ENCODE data around the gene ATG2A. TPM values are rescaled to one million over a fixed set of nuclear protein-coding genes. Genes with fewer than 3 reads are reported as not detected.

ATG2A gene
- total RNA-seq, 2 donors from 2014 or later = 12.3 to 14.6 TPM

GRCh38 chr11:64908766-64909165 lies 8.2 kb downstream of the ATG2A start:
- DNase-seq (no peak), ATAC-seq (no peak)

GRCh38 chr11:64906314-64906635 lies 10.7 kb downstream of the ATG2A start:
- no peak for DNase-seq
- ATAC-seq = no peak
- intact Hi-C loops (cut with DNase I) = no loop called here

More at GRCh38 chr11:64908766-64909165, 8.2 kb downstream of the ATG2A start:
- intact Hi-C loops (cut with DNase I) = no loop called here

- DNase-seq = no peak
- ATAC-seq = no peak
These were observed 11.3 kb downstream of the ATG2A start for GRCh38 chr11:64905516-64906313.

GRCh38 chr11:64903291-64903833 lies 13.6 kb downstream of the ATG2A start:
- intact Hi-C loops (cut with DNase I) = no loop called here
- DNase-seq = no peak

More at GRCh38 chr11:64905516-64906313, 11.3 kb downstream of the ATG2A start:
- intact Hi-C loops (cut with DNase I) = no loop called here

GRCh38 chr11:64902102-64902900 lies 14.7 kb downstream of the ATG2A start:
- intact Hi-C loops (cut with DNase I) = no loop called here
- DNase-seq (no peak), ATAC-seq (no peak)

More at GRCh38 chr11:64903291-64903833, 13.6 kb downstream of the ATG2A start:
- no peak for ATAC-seq

- DNase-seq (no peak), ATAC-seq (no peak)
- intact Hi-C loops (cut with DNase I) = no loop called here
These were observed 16.2 kb downstream of the ATG2A start for GRCh38 chr11:64900774-64901173.

GRCh38 chr11:64900263-64900678 lies 16.7 kb downstream of the ATG2A start:
- DNase-seq = no peak
- ATAC-seq = no peak
- intact Hi-C loops (cut with DNase I) = no loop called here

- DNase-seq (no peak), ATAC-seq (no peak)
- intact Hi-C loops (cut with DNase I) = no loop called here
These were observed 18.5 kb downstream of the ATG2A start for GRCh38 chr11:64898541-64898940.

- no peak for ATAC-seq
- intact Hi-C loops (cut with DNase I) = no loop called here
- no peak for DNase-seq
These were observed 18.9 kb downstream of the ATG2A start for GRCh38 chr11:64898076-64898445.

GRCh38 chr11:64897381-64898075 lies 19.5 kb downstream of the ATG2A start:
- ATAC-seq = no peak
- intact Hi-C loops (cut with DNase I) = no loop called here
- DNase-seq = no peak

GRCh38 chr11:64896448-64897022 lies 20.5 kb downstream of the ATG2A start:
- no peak for DNase-seq
- intact Hi-C loops (cut with DNase I) = no loop called here
- ATAC-seq = no peak

GRCh38 chr11:64894812-64895452 lies 22.1 kb downstream of the ATG2A start:
- ATAC-seq (peak in 1 of 2 donors; percentile 5), DNase-seq (no peak)
- intact Hi-C loops (cut with DNase I) = loop anchor here (1.0 to 2.0 kb wide), 2 partner anchors 48 kb away; no protein-coding TSS in a partner anchor

- DNase-seq = peak; percentile 92
- intact Hi-C loops (cut with DNase I) = loop anchor here (1.0 to 2.0 kb wide), 2 partner anchors 47 kb away; no protein-coding TSS in a partner anchor
- ATAC-seq = peak; percentile 83 to 90
These were observed 22.8 kb downstream of the ATG2A start for GRCh38 chr11:64894070-64894811.

GRCh38 chr11:64893194-64894069 lies 23.6 kb downstream of the ATG2A start:
- DNase-seq = no peak
- no peak for ATAC-seq
- intact Hi-C loops (cut with DNase I) = loop anchor here (1.0 to 2.0 kb wide), 2 partner anchors 46 to 47 kb away; no protein-coding TSS in a partner anchor

GRCh38 chr11:64892838-64893193 lies 24.2 kb downstream of the ATG2A start:
- DNase-seq (no peak), ATAC-seq (no peak)
- intact Hi-C loops (cut with DNase I) = no loop called here

- intact Hi-C loops (cut with DNase I) = no loop called here
- no peak for DNase-seq
These were observed 24.6 kb downstream of the ATG2A start for GRCh38 chr11:64892411-64892831.

GRCh38 chr11:64891880-64892279 lies 25.1 kb downstream of the ATG2A start:
- intact Hi-C loops (cut with DNase I) = no loop called here
- no peak for ATAC-seq
- DNase-seq = no peak

More at GRCh38 chr11:64892411-64892831, 24.6 kb downstream of the ATG2A start:
- no peak for ATAC-seq

Measured in left cardiac atrium (tissue), 4 donors.